Vagina (tissue), 2 donors: ENCODE measurements around the gene PRSS23. TPM values are rescaled to one million over a fixed set of nuclear protein-coding genes. Genes with fewer than 3 reads are reported as not detected.
A peak's percentile ranks its signal among the peaks of the same experiment; 100 is the strongest.

ENCODE experiments used
- DNase-seq, 2 donors: peaks; one replicate each; pipeline ENCODE4 v3.0.0-alpha.2; 2017; ENCODE audit errors: extremely low spot score in 2 of 2
- H3K27ac ChIP-seq: fragments of 200-600 bp; sonication (generic); one replicate; pipeline ENCODE4 v1.5.1; 2019
- H3K27me3 ChIP-seq: fragments of 200-600 bp; sonication (generic); one replicate; pipeline ENCODE4 v1.5.1; 2019
- H3K36me3 ChIP-seq, 2 donors: fragments of 200-600 bp; sonication (generic); one replicate each; pipeline ENCODE4 v1.5.1; 2017 to 2019
- H3K4me1 ChIP-seq: fragments of 200-600 bp; sonication (generic); one replicate; pipeline ENCODE4 v1.5.1; 2019
- H3K4me3 ChIP-seq, 2 donors: fragments of 200-600 bp; sonication (generic); 1 replicate in 1 of 2; 2 replicates in 1 of 2; pipeline ENCODE4 v1.5.1; 2016 to 2019
- H3K9me3 ChIP-seq: fragments of 200-600 bp; sonication (generic); one replicate; pipeline ENCODE4 v1.5.1; 2019
- CTCF ChIP-seq, 3 experiments: fragments of 450-650 bp in 2 of 3; fragments of 200-600 bp in 1 of 3; sonication (generic) in 1 of 3; IDR thresholded peaks; one replicate each; pipeline ENCODE4 v1.5.1; 2017 to 2019; ENCODE audit warnings: antibody characterized with exemption in 3 of 3, mild to moderate bottlenecking in 2 of 3, moderate library complexity in 2 of 3
- POLR2A ChIP-seq, 2 donors: fragments of 450-650 bp; IDR thresholded peaks; one replicate each; pipeline ENCODE4 v1.6.1; 2017; ENCODE audit warnings: antibody characterized with exemption in 2 of 2, mild to moderate bottlenecking in 2 of 2, moderate library complexity in 2 of 2
- POLR2AphosphoS5 ChIP-seq, 2 donors: sonication (generic); formaldehyde crosslinking; IDR thresholded peaks; one replicate each; pipeline ENCODE4 v1.9.0; 2017; ENCODE audit warnings: antibody characterized with exemption in 2 of 2, mild to moderate bottlenecking in 2 of 2, low read depth in 1 of 2; ENCODE audit not compliant: insufficient read depth in 1 of 2
- intact Hi-C: fragments of 100-400 bp; cut with DNase I; formaldehyde crosslinking; loops from one replicate; pipeline ENCODE4 v1.15.1; 2023
- total RNA-seq: library from RNA; depleted of rRNA; stranded (reverse); fragments of >200 nt; gene quantifications from one replicate; pipeline ENCODE4 v1.2.3, GENCODE V29; 2016

PRSS23 gene, protein sequence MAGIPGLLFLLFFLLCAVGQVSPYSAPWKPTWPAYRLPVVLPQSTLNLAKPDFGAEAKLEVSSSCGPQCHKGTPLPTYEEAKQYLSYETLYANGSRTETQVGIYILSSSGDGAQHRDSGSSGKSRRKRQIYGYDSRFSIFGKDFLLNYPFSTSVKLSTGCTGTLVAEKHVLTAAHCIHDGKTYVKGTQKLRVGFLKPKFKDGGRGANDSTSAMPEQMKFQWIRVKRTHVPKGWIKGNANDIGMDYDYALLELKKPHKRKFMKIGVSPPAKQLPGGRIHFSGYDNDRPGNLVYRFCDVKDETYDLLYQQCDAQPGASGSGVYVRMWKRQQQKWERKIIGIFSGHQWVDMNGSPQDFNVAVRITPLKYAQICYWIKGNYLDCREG
- 40.3 TPM for total RNA-seq

DNA sequence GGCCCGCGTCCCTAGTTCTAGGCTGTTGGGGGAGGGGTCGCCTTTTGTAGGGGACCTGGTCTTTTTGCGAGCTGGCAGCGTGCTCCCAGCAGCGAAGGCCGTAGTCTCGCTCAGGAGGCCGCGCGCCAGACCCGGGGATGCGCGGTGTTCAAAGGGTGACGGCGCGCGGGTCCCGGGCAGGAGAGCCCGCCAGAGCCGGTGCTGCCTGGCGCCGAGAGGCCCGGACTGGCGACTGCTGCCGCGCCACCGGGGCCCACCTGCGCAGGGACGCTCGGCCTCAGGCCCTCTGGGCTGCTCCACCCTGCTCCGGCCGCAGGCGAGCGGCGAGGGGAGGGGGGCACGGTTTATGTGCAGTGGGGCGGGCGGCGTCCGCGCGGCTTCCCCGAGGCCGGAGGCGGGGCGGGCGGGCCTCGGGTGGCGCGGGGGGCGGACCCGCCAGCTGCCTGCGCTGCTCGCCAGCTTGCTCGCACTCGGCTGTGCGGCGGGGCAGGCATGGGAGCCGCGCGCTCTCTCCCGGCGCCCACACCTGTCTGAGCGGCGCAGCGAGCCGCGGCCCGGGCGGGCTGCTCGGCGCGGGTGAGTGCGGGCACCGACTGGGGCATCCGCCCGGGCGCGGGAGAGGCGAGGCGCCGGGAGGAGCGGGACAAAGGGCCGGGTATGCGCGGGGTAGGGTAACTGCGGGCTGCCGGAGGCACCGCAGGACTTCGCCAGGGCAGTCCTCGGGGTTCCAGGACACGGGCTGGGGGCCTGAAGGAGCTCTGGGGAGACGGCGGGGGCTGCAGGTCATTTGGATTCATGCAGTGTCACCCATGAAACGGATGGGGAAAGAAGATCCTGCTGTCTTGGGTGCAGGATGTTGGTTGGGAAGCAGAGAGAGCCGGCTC lies at the start of gene PRSS23:
Gene PRSS23, plus strand, starts transcription at position 467 of the 884 bp plus-strand sequence. CDS start 7,102 bp downstream, outside the sequence.
- intact Hi-C loops, result loop anchor here (5.0 kb wide), 1 partner anchor 193 kb away; no protein-coding TSS in a partner anchor
- H3K36me3 ChIP-seq, result no peaks in the 10 kb centered on the region
- peak within 1 kb of the TSS; percentile 92 for H3K27ac ChIP-seq
- DNase-seq, result no peak
- H3K4me3 ChIP-seq, result peak within 1 kb of the TSS; percentile 79 to 94
- H3K27me3 ChIP-seq, result no peaks in the 10 kb centered on the region
- H3K9me3 ChIP-seq, result no peaks in the 10 kb centered on the region
- TF ChIP-seq POLR2AphosphoS5 (IDR thresholded peaks at IDR 0.05; ENCODE audit: insufficient read depth in 1 of 2, low read depth in 1 of 2) (no peak), POLR2A (IDR thresholded peaks at IDR 0.05) (peak in 1 of 2 donors; percentile 62)
- peaks cover 37% of the 10 kb centered on the region for H3K4me1 ChIP-seq

DNA sequence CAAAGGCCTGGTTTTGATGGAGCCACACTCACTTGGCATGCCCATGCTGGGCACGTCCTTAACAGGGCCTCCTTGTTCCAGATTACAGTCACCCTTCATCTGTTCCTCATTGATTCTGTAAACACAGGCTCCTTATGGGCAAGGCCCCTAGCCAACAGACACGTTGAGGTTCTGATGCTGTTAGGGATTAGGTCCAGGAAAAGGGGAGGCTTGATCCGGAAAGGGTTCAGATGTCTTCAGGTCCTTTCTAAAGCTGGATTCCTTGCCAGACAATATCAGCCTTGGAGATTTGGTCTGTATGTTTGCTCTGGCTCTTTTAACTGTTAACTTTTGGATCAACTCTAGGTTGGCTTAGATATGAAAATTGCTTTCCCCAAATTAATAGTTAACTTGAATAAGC lies 46.9 kb upstream of the PRSS23 start:
- Histone ChIP-seq H3K27ac (no peak overlapping the region), H3K27me3 (no peaks in the 10 kb centered on the region), H3K36me3 (no peaks in the 10 kb centered on the region), H3K4me1 (peaks cover 9% of the 10 kb centered on the region), H3K9me3 (no peaks in the 10 kb centered on the region), H3K4me3 (no peak overlapping the region)
- no peak for TF ChIP-seq POLR2AphosphoS5 (IDR thresholded peaks at IDR 0.05; ENCODE audit: insufficient read depth in 1 of 2, low read depth in 1 of 2)
- no peak for TF ChIP-seq POLR2A (IDR thresholded peaks at IDR 0.05)
- no peak for TF ChIP-seq CTCF (IDR thresholded peaks at IDR 0.05)
- intact Hi-C loops, result no loop called here
- DNase-seq, result no peak

GRCh38 chr11:86755146-86755545 lies 45.2 kb upstream of the PRSS23 start:
- intact Hi-C loops, result no loop called here
- no peaks in the 10 kb centered on the region for H3K4me1 ChIP-seq
- H3K4me3 ChIP-seq, result no peak overlapping the region
- H3K27me3 ChIP-seq, result no peaks in the 10 kb centered on the region
- no peaks in the 10 kb centered on the region for H3K9me3 ChIP-seq
- no peak for DNase-seq
- H3K36me3 ChIP-seq, result no peaks in the 10 kb centered on the region
- no peak overlapping the region for H3K27ac ChIP-seq
- TF ChIP-seq POLR2AphosphoS5 (IDR thresholded peaks at IDR 0.05; ENCODE audit: insufficient read depth in 1 of 2, low read depth in 1 of 2) (no peak), CTCF (IDR thresholded peaks at IDR 0.05) (no peak), POLR2A (IDR thresholded peaks at IDR 0.05) (no peak)

- intact Hi-C loops, result no loop called here
- TF ChIP-seq POLR2A (IDR thresholded peaks at IDR 0.05) (no peak), CTCF (IDR thresholded peaks at IDR 0.05) (no peak), POLR2AphosphoS5 (IDR thresholded peaks at IDR 0.05; ENCODE audit: insufficient read depth in 1 of 2, low read depth in 1 of 2) (no peak)
- H3K4me1 ChIP-seq, result no peaks in the 10 kb centered on the region
Measured at GRCh38 chr11:86758171-86758570, 42.2 kb upstream of the PRSS23 start.

DNA sequence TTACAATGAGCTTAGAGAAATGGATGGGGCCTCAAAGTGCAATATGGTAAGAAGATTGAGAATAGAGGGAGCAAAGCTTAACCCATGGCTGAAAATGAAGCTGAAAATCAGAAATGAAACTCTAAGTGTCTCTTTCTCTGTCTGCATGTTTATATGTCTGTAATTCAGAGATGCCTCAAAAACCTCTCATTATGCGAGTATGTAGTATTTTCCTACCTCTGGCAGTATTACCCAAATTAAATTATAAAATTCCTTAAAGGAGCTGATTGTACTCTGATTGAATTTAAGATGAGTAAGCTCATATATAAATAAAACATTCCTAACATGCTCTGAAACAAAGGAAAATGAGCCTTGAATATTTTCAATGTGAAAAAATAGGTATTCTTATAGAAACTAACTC lies 39.8 kb upstream of the PRSS23 start:
- no peak for DNase-seq
- TF ChIP-seq CTCF (IDR thresholded peaks at IDR 0.05) (no peak), POLR2AphosphoS5 (IDR thresholded peaks at IDR 0.05; ENCODE audit: insufficient read depth in 1 of 2, low read depth in 1 of 2) (no peak), POLR2A (IDR thresholded peaks at IDR 0.05) (no peak)
- intact Hi-C loops, result no loop called here
- Histone ChIP-seq H3K4me1 (no peaks in the 10 kb centered on the region), H3K27me3 (no peaks in the 10 kb centered on the region), H3K9me3 (no peaks in the 10 kb centered on the region), H3K36me3 (no peaks in the 10 kb centered on the region), H3K27ac (no peak overlapping the region), H3K4me3 (no peak overlapping the region)

More at GRCh38 chr11:86758171-86758570, 42.2 kb upstream of the PRSS23 start:
- Histone ChIP-seq H3K36me3 (no peaks in the 10 kb centered on the region), H3K27me3 (no peaks in the 10 kb centered on the region), H3K9me3 (no peaks in the 10 kb centered on the region), H3K4me3 (no peak overlapping the region), H3K27ac (no peak overlapping the region)
- DNase-seq, result no peak
